Measurements from ENCODE around the gene IBSP.

IBSP gene, protein sequence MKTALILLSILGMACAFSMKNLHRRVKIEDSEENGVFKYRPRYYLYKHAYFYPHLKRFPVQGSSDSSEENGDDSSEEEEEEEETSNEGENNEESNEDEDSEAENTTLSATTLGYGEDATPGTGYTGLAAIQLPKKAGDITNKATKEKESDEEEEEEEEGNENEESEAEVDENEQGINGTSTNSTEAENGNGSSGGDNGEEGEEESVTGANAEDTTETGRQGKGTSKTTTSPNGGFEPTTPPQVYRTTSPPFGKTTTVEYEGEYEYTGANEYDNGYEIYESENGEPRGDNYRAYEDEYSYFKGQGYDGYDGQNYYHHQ

DNA sequence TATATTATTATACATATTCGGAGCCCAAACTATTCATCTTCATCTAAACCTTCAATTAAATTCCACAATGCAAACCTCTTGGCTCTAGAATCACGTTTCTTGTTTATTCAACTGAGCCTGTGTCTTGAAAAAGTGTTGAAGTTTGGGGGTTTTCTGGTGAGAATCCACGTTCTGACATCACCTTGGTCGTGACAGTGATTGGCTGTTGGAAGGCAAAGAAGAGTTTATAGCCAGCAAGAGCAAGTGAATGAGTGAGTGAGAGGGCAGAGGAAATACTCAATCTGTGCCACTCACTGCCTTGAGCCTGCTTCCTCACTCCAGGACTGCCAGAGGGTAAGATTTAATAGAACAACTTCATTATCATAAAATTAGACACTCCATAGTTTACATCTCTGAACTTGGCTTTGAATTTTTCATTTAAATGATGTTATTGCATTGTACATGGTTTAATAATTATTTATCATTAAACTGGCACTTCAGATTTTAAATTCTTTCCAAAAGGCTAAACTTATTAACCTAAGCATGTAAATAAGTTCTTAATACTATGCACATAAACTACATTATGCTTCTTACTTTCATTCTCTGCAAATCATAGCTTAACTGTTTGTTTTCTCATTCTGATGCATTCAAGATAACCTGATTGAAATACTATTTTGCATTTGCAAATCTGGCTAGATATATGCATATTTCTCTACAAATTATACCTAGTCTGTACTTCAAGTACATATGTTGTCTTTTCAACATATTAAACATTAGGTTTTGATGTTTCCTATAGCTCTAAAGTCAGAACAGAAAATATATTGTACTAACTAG lies at the start of gene IBSP:
Gene IBSP, plus strand, starts transcription at position 254 of the 813 bp plus-strand sequence. CDS start 2,808 bp downstream, outside the sequence.
- DNase-seq, result no peak

GRCh38 chr4:87749883-87750282 lies 49.5 kb upstream of the IBSP start:
- no peak for DNase-seq

DNA sequence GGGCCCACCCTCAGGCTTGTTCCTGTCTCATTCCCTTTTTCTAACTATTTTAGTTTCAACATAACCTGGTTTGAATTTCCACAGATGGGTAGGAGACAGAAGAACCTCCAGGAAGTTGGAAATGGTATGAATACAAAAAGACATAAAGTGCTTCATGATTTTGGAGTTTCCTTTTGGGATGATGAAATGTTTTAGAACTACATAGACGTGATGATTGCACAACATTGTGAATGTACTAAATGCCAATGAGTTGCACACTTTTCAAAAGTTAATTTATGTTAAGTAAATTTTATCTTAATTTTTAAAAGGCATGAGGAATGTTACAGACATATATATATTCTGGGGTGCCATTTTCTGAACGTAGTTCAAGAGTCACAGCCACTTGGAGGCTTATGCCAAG lies 41.1 kb upstream of the IBSP start:
- no peak for DNase-seq

DNA sequence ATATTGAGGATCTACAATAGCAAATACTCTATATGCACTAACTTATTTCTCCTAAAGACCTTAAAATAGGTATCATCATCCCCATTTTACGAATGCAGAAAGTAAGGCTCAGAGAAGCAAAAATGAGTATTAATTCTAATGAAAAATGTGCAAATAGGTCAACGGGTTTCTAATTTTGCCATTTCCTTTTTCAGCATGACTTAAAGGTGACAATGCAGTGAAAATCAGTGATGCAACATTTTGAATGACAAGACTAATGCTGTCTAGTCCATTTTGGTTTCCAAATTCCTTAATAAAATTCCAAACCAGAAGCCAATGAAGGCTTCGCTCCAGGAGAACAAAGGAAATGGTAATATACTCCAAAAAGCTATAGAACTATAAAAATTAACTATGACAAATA lies 37.0 kb upstream of the IBSP start:
- no peak for DNase-seq

GRCh38 chr4:87781569-87781968 lies 17.8 kb upstream of the IBSP start:
- no peak for DNase-seq

- DNase-seq, result no peak
Observed at GRCh38 chr4:87783781-87784180, 15.6 kb upstream of the IBSP start.

DNA sequence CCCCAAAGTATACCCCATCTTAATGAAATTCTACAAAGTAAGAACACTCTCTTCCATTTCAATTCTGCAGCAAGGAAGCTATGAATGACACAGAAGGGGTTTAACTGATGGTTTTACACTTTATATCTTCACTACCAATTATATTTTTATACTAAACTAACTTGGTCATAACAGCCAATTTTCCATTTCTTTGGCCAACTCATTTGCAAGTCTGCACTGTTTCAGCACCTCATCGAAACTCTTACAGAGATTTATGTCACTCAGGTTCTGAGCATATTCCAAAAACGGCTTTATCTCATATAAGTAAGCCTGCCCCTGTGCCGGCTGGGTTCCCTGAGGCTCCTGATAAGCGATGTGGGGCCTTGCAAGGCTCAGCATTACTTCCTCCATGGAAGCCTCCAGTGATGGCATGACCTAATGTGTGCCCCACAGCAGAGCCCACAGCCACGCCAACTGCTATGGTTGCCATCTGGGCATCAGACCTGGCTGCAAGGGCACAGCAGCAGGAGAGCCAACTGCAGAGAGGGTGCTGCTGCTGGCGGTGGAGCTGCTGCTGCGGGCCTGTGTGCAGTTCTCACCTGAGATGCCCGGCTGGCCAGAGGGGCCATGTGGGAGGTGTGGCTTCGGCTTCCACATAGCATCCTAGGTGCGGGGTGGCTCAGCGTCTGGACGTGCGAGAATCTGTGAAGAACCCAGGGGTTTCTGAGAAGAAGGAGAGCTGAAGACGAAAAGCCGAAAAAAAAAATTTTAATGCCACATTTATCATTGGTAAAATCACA lies 13.4 kb upstream of the IBSP start:
- no peak for DNase-seq

GRCh38 chr4:87802858-87803257 lies 3.5 kb downstream of the IBSP start:
- DNase-seq, result no peak

DNA sequence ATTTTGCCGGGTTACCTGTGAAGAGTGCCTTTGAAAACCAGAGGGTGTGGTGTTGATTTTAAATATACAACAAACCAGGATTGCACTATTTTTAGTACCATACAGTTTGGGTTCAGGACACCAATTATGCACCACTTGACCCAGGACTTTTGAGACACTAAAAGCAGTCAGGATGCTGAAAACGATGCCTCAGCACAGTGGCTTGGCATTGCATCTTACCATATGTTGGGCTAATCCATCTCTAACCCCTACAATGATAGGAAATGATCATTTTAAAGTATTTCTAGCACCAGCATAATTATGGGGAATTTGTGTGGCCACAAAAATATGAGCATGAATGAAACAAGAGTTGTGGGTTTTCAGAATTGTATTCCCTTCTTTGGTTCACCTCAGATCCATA lies 4.1 kb downstream of the IBSP start:
- DNase-seq, result no peak

- DNase-seq, result no peak
Observed at GRCh38 chr4:87804871-87805270, 5.5 kb downstream of the IBSP start.

GRCh38 chr4:87805971-87806370 lies 6.6 kb downstream of the IBSP start:
- no peak for DNase-seq

GRCh38 chr4:87806520-87806919 lies 7.2 kb downstream of the IBSP start:
- DNase-seq, result no peak

DNA sequence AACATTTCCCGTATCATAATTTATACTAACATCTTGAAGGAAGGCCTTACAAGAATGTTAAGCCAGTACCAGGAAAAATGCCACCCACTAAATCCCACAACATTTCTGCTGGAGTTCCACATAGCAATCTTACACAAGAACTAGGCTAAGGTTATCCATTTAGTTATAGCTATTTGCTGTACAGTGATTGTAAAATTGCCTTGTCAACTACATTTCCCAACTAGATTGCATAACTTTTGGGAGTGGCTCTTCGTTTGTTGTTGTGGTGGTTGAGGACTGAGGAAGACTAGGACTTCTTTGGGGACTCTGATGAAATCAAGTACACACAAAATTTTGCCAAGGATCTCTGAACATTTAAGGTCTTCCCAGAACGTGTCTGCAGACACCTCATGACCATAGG lies 8.0 kb downstream of the IBSP start:
- no peak for DNase-seq

DNA sequence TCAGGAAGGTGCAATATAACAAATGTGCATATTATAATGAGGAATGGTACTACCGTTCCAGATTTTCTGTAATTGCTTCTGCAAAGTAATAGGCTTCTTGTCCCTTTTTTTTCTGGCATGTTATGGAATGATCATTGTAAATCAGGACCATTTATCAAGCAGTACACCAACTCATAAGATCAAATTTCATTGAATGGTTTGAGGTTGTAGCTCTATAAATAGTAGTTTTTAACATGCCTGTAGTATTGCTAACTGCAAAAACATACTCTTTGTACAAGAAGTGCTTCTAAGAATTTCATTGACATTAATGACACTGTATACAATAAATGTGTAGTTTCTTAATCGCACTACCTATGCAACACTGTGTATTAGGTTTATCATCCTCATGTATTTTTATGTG lies 12.6 kb downstream of the IBSP start:
- DNase-seq, result no peak

DNA sequence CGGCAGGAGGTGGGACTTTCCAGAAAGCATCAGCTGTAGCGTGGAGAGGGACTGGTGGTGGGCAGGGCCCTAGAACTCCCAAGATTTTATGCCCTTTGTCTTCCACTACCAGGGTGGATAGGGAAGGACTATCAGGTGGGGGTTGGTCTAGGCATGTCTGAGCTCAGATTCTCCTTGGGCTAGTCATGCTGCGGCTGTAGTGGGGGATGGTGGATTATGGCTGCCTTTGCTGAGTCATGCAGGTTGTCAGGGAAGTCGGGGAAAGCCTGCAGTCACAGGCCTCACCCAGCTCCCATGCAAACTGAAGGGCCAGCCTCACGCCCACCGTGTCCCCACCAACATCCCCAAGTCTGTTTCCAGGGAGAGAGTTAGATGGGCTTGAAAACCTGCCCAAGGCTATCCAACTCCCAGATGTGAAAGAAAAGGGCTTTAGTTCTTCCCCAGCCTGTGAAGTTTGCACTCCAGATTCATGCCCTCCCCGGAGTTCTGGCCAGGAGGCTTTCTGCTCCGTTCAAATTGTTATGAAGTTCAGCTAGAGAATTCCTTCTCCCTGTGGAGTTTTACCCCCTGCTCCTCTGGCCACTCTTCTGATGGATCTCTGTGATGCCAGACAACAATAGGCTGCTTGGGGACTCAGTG lies 20.0 kb downstream of the IBSP start:
- no peak for DNase-seq

DNA sequence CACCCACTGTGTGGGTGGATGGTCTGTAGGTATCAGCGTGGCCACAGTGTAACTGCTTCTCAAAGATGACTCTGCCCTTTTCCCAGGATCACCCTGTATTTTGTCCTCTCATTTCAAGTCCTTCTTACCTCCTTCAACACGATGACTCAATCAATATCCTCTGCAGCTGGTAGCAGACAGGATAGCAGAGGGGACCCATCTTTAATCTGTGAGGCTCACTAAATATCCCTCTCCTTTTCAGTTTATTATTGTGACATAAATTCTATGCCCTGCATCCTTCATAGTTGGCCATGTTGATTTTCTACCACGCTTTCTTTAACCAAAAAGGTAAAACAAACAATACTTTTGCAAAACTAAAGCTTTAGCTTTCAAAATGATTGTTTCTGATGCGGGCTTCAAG lies 23.8 kb downstream of the IBSP start:
- DNase-seq, result no peak

- DNase-seq, result no peak
Observed at GRCh38 chr4:87823724-87824123, 24.4 kb downstream of the IBSP start.

DNA sequence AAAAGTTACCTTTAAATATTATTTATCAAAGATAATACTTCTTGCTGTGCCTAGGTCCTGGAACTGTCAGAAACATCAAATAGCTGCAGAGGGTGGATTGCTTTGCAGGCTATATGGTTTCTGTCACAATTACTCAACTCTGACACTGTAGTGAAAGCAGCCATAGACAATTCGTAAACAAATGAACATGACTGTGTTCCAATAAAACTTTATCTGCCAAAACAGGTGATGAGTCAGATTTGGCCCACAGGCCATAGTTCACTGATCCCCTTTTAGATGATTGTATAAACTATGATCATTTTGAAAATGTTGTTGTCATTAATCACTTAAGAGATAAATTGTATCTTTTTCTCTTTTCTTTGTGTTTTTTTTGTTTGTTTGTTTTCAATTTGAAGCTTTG lies 25.0 kb downstream of the IBSP start:
- no peak for DNase-seq

DNA sequence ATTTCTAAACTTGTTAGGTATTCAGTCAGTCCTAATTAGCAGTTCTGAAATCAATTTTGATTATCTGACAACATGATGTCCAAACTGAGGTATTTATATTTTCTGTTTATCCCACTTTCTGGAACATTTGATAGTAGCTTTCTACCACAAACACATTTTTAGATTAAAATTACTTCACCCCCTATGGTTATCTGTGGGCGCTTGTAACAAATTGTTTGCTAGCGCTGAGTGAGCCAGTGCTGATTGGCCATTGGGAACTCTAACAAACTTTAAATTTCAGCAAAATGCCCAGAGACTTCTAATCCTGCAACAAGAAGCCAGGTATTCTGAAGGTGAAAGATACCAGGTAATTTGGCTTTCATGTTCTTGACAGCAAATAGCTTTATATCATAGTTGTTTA lies 33.3 kb downstream of the IBSP start, which contains the start of gene MEPE:
Gene MEPE, plus strand, starts transcription at position 301 of the 400 bp plus-strand sequence. CDS start 1,746 bp downstream, outside the sequence.
- no peak for DNase-seq

DNA sequence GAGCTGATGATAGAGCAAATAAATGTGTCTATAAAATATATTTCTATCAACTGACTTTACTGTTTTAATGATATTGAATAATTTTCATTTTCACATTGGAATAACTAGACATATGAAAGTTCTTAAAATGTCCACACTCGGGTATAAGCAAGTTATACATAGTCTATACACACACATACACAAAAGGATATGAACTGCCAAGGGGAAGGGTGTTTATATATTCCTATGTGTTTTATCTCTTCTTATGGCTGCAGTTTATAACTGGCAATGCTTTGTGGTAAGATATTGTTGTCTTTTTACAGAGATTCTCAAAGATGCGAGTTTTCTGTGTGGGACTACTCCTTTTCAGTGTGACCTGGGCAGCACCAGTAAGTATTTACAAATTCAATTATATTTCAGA lies 35.0 kb downstream of the IBSP start:
- DNase-seq, result no peak

DNA sequence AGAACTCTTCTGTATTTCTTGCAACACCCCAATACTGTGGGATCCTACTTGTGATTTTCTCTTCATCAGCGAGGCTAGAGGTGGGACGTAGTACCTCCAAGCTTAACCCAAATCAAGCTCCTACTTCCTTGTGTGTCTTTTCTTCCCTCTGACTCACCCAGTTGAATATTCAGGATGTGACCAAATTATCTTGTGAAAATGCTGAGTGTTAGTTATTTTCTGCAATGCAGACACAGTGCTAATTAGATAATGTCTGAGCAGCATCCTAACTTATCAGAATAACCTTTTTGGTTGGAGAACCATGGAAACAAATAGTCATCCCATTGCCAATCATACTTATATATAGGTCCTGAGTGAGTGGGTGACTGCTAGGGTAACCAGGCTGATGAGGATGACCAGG lies 35.8 kb downstream of the IBSP start:
- DNase-seq, result no peak

DNA sequence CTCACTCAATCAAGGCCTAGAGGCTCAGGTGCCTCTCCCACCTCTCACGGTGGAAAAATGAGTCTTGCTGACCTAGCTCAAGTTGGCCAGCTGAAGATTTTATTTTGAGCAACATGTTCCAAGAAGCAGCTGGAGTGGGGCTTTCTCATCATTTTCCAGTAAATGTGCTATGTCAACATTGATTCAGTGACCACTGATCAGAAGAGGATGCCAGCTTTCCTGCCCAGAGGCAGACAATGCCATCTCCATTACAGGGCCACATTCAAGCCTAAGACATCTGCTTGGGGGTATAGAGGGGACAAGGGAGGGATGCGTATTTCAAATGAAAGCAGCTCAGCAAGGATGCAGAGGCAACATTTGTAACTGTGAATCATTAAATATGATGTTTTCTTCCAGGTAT lies 36.4 kb downstream of the IBSP start:
- DNase-seq, result no peak

DNA sequence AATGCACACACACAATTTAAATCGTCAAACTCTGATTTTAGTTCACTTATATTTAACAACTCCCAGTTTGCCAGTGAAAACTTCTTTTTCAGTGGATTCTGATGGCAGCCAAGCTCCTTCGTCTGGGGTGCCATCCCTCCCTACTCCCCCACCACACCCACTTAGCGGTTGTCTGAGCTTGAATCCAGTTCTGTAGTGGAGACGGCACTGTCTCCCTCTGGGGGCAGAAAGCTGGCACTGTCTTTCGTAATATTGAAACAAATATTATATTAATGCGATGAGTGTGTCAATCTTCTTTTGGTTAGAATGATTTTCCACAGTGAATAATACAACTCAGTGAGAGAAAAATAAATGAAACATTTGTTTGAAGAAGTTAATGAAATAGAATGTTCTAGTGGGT lies 38.9 kb downstream of the IBSP start:
- no peak for DNase-seq
